AG08395 (cell line): ENCODE measurements around the gene ABCC3.

Experiments
- DNase-seq: peaks from one replicate; pipeline ENCODE4 v3.0.0; 2012; ENCODE audit warnings: mixed read lengths, low spot score

Gene ABCC3

GRCh38 chr17:50627782-50628601, 6.7 kb upstream of the ABCC3 start:
- no peak for DNase-seq

GRCh38 chr17:50629902-50630301, 4.8 kb upstream of the ABCC3 start:
- no peak for DNase-seq

GRCh38 chr17:50630524-50631194, 4.0 kb upstream of the ABCC3 start:
- peak; percentile 53 for DNase-seq

- no peak for DNase-seq
Observed at GRCh38 chr17:50631195-50631907, 3.3 kb upstream of the ABCC3 start.

GRCh38 chr17:50631908-50632571, 2.6 kb upstream of the ABCC3 start:
- DNase-seq: no peak

GRCh38 chr17:50632637-50633036, 2.0 kb upstream of the ABCC3 start:
- no peak for DNase-seq

GRCh38 chr17:50633683-50634082, 998 bp upstream of the ABCC3 start:
- no peak for DNase-seq

GRCh38 chr17:50634915-50635731, 442 bp downstream of the ABCC3 start:
- DNase-seq: no peak

GRCh38 chr17:50635732-50635981, 976 bp downstream of the ABCC3 start:
- DNase-seq: no peak

- DNase-seq: no peak
Observed at GRCh38 chr17:50635982-50636803, 1.5 kb downstream of the ABCC3 start.

- no peak for DNase-seq
Observed at GRCh38 chr17:50636804-50637195, 2.1 kb downstream of the ABCC3 start.

GRCh38 chr17:50637829-50638605, 3.3 kb downstream of the ABCC3 start:
- DNase-seq: no peak

- peak; percentile 52 for DNase-seq
Observed at GRCh38 chr17:50638606-50638965, 3.9 kb downstream of the ABCC3 start.

- peak; percentile 95 for DNase-seq
Observed at GRCh38 chr17:50638966-50639713, 4.5 kb downstream of the ABCC3 start.

- no peak for DNase-seq
Observed at GRCh38 chr17:50640686-50641351, 6.1 kb downstream of the ABCC3 start.

- DNase-seq: no peak
Observed at GRCh38 chr17:50641357-50641756, 6.7 kb downstream of the ABCC3 start.

GRCh38 chr17:50642071-50642721, 7.5 kb downstream of the ABCC3 start:
- no peak for DNase-seq
